EH (cell line): ENCODE data around the gene SEC61B.

Source experiments
- DNase-seq: peaks from one replicate; pipeline ENCODE4 v3.0.0-alpha.2; 2015; ENCODE audit warnings: low read depth

The SEC61B gene

GRCh38 chr9:99274016-99274415, 51.9 kb downstream of the SEC61B start:
- no peak for DNase-seq

GRCh38 chr9:99274495-99274894, 52.4 kb downstream of the SEC61B start:
- no peak for DNase-seq
